Measurements from ENCODE around the gene NCOA7. TPM values are rescaled to one million over a fixed set of nuclear protein-coding genes. Genes with fewer than 3 reads are reported as not detected.
A peak's percentile ranks its signal among the peaks of the same experiment; 100 is the strongest.

The NCOA7 gene
- polyA plus RNA-seq, 1 of the 3 experiments (the other 2 are of a cell fraction): 16.3 TPM

- CTCF ChIA-PET: interaction anchor here (4.8 kb wide), 1 partner anchor 32 kb away, joined by 31 read pairs; the partner anchor contains the start of gene NCOA7
- H2AFZ ChIP-seq (ENCODE audit: low read depth): no peak overlapping the region
These were observed 32.4 kb downstream of the NCOA7 start for GRCh38 chr6:125823180-125823579.

More at GRCh38 chr6:125823180-125823579, 32.4 kb downstream of the NCOA7 start:
- TF ChIP-seq FOXM1 (IDR thresholded peaks at IDR 0.05; ENCODE audit: low read depth): no peak
- TF ChIP-seq POLR2AphosphoS5 (IDR thresholded peaks at IDR 0.05; ENCODE audit: low read depth, low read length): no peak
- no peak for TF ChIP-seq FOXJ3 (CRISPR knock-in tag; IDR thresholded peaks at IDR 0.05)
- TF ChIP-seq NFIC (IDR thresholded peaks at IDR 0.05; ENCODE audit: borderline replicate concordance): no peak
- no peak for TF ChIP-seq SMC3 (IDR thresholded peaks at IDR 0.05; ENCODE audit: low read depth, low read length)
- no peak for TF ChIP-seq RXRA (IDR thresholded peaks at IDR 0.05; ENCODE audit: borderline replicate concordance, low read depth)
- TF ChIP-seq TEAD4 (IDR thresholded peaks at IDR 0.05; ENCODE audit: borderline replicate concordance, insufficient read depth): no peak
- TF ChIP-seq MXI1 (IDR thresholded peaks at IDR 0.05; ENCODE audit: low read depth, low read length): no peak
- no peak for TF ChIP-seq IRF3 (IDR thresholded peaks at IDR 0.05; ENCODE audit: low read depth, low read length)
- TF ChIP-seq ELF1 (IDR thresholded peaks at IDR 0.05): no peak
- no peak for TF ChIP-seq ZBTB33 (IDR thresholded peaks at IDR 0.05; ENCODE audit: borderline replicate concordance, low read depth)
- TF ChIP-seq GATA2 (CRISPR knock-in tag; IDR thresholded peaks at IDR 0.05): no peak
- TF ChIP-seq TCF12 (IDR thresholded peaks at IDR 0.05): no peak
- TF ChIP-seq RFX5 (IDR thresholded peaks at IDR 0.05; ENCODE audit: low read length): no peak
- no peak for TF ChIP-seq SIN3A (IDR thresholded peaks at IDR 0.05; ENCODE audit: borderline replicate concordance, low read depth, low read length)
- TF ChIP-seq RCOR1 (IDR thresholded peaks at IDR 0.05; ENCODE audit: low read length): no peak
- TF ChIP-seq PBX3 (IDR thresholded peaks at IDR 0.05): no peak
- TF ChIP-seq RAD21 (IDR thresholded peaks at IDR 0.05; ENCODE audit: low read length): no peak
- POLR2A ChIA-PET: interaction anchor here (1.2 kb wide), 1 partner anchor 33 kb away, joined by 5 read pairs; the partner anchor contains the start of gene NCOA7
- Histone ChIP-seq H3K4me3 (ENCODE audit: low read depth in 2 of 2, low read length in 1 of 2) (no peak overlapping the region), H4K20me1 (ENCODE audit: insufficient read depth) (no peaks in the 10 kb centered on the region), H3K27ac (ENCODE audit: low read depth in 2 of 2, low read length in 1 of 2) (peak overlapping the region in 1 of 2 experiments; percentile 79; a peak in 2 of 4 replicates), H3K9me2 (no peaks in the 10 kb centered on the region), H3K27me3 (ENCODE audit: insufficient read depth) (no peaks in the 10 kb centered on the region), H3K9ac (no peak overlapping the region), H3K4me1 (ENCODE audit: control insufficient read depth in 1 of 2, insufficient read depth in 2 of 2, low read depth in 1 of 2, low read length in 1 of 2) (peaks cover 12 to 37% of the 10 kb centered on the region in 2 experiments; a peak in 3 of 4 replicates), H3K36me3 (replicated peaks in 1 of 2; ENCODE audit: control insufficient read depth in 1 of 2, insufficient read depth in 2 of 2, low read length in 1 of 2) (peaks cover 14 to 16% of the 10 kb centered on the region in 2 experiments), H3F3A (replicated peaks; ENCODE audit: insufficient read depth) (peaks cover 4% of the 10 kb centered on the region), H3K4me2 (no peak overlapping the region), H3K9me3 (no peaks in the 10 kb centered on the region), H3K79me2 (ENCODE audit: insufficient read depth) (no peaks in the 10 kb centered on the region)
- 88% methylated on average over 2 of the region's 2 CpGs for WGBS (ENCODE audit: low lambda C conversion rate)
- DNase-seq: no peak

Measured in SK-N-SH (cell line).